Dermis blood vessel endothelial cell (primary cell): Measurements from ENCODE around the gene SERPINB8. TPM values are rescaled to one million over a fixed set of nuclear protein-coding genes. Genes with fewer than 3 reads are reported as not detected.
A peak's percentile ranks its signal among the peaks of the same experiment; 100 is the strongest.

Experiments
- DNase-seq: peaks from one replicate; pipeline ENCODE4 v3.0.0; 2010
- total RNA-seq: library from RNA; depleted of rRNA; stranded (reverse); fragments of >200 nt; gene quantifications from 2 replicates; pipeline ENCODE4 v1.2.3, GENCODE V29; 2014

SERPINB8 gene
- total RNA-seq, 1 donor from 2014 or later: 7.1 TPM

DNA sequence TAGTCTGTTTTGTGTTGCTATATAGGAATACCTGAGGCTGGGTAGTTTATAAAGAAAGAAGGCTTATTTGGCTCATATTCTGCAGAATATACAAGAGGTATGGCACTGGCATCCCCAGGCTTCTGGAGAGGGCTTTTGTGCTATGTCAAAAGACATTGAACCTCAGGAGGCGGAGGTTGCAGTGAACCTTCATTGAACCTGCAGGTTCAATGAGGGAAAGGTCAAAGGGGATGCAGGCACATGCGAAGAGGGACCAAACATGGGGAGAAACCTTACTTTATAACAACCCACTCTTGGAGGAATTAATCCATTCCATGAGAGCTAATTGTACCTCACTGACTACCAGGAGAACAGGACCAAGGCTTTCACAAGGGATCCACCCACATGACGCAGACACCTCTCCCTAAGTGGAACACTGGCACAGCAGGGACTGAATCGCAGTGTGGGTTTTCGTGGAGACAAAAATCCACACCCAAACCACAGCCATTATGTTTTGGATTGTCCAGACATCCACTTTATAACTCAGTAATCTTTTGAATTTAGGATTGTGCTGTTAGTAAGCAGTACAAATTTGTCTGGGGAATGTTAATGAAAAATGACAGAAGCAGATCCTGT is 4.1 kb upstream of the SERPINB8 start:
- DNase-seq: no peak

- DNase-seq: peak; percentile 35
These were observed 926 bp downstream of the SERPINB8 start for GRCh38 chr18:63970809-63971205.

DNA sequence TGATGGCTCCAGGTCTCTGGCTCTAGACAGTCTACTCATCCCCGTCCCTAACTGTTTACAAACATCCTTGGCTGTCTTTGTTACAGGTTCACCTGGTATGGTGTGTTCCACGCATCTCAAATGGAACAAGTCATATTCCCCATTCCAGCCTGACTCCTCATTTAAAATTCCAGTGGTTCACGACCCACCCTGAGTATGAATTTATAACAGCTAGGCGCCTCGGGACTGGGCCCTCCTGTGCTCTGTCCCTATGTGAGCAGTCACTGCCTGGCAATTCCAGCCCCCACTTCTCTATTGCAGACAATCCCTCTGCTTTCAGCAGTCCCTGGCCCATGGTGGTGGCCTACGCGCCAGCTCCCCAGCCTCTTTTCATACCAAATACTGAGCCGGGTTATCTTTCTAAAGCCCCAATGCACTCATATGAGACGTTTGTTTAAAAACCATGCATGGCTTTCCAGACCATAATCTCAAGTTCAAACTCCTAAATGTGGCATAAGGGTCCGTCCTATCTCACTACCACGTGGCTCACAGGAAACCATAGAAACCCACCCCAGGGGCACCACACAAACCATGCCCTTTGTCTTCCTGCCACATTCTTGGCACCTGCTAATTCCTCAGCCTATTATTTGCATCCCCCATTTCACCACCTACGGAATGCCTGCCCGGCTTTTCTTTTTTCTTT is 1.6 kb downstream of the SERPINB8 start:
- DNase-seq: no peak

- DNase-seq: peak; percentile 24
These were observed 2.1 kb downstream of the SERPINB8 start for GRCh38 chr18:63972002-63972376.

DNA sequence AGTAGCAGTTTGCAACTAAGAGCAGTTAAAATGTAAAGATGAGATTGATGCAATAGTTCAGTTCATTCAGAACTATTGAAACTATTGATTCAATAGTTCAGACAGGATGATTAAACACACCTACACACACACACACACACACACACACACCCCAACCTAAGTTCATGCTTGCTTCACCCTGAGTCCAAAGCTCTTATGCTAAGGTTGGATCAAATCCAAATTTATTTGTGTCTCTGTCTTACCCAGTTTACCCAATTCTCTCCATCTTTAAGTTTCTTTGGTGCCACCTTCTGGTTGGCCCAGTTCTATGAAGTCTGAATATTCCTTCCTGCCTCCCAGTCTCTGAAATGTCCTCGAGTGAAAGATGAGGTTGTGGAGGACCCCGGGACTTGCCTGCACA is 5.1 kb downstream of the SERPINB8 start:
- DNase-seq: peak; percentile 49

GRCh38 chr18:63975628-63976027 is 5.7 kb downstream of the SERPINB8 start:
- DNase-seq: no peak

DNA sequence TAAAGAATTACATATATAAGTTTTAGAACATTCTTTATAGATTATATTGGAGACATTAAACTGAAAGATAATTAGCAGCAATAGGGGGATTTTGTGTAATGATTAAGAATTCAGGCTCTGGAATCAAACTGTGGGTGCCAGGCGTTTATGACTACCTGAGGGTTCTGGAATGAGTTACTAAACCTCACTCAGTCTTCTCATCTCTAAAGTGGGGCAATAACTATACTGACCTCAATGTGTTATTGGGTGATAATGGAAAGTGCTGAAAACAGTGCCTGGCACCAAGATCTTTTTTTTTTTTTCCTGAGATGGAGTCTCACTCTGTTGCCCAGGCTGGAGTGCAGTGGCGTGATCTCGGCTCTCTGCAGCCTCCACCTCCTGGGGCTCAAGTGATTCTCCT is 7.2 kb downstream of the SERPINB8 start:
- DNase-seq: no peak

DNA sequence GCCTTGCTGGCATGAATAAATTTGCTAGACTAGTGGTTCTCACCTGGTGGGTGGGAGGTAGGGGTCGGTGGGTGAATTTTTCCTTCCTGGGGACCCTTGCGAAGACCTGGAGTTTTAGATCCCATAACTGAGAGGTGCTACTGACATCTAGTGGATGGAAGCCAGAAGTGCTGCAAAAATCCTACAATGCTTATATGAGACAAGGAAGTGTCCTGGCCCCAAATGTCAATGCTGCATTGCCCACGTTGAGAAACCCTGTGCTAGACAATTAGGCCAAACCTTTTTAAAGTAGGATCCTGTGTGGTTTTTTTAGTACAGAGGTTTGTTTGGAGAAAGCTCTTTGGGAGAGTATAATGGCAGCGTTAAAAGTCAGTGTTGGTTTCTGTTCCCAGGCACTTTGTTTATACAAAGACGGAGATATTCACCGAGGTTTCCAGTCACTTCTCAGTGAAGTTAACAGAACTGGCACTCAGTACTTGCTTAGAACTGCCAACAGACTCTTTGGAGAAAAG is 9.6 kb downstream of the SERPINB8 start:
- peak; percentile 78 for DNase-seq

DNA sequence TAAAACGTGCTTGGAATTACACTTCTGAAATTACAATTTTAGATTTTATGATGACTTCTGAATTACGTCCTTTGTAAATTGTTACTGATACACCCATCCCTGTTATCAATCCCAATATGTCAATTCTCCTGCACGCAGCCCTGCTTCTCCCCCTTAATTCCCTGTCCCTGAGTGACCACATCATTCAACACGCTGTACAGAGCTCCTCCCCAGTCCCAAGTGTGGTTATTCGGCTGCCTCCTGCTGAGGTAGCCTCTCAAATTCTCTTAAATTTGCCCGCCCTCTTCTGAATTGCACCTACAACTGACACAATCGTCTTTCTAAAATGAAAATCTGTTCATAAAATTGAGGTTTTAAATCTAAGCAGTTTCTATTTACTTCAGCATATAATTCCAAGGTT is 10.1 kb downstream of the SERPINB8 start:
- no peak for DNase-seq

DNA sequence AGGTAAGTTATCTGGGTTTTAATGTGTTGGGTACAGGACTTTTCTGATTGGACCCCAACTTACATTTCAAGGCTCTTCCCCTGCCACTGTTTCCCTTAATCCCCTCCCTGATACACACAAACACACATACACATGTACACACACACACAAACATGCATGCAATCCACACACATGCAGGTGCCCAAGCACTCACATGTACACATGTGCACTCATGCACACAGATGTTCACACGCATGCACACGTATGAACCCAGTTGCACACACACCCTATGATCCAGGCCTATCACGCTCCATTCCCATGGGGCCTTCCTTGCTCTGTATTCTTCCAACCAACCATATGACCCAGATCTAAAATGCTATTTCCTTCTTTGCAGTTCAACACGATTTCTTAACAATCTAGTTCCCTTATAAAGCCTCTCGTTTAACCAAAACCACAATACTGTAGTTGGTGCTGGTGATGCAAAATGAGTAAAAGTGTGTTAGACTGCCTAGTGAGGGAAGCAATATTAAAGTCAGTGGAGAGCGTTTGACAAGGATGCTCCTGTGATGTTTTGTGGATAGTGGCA is 11.1 kb downstream of the SERPINB8 start:
- DNase-seq: no peak

DNA sequence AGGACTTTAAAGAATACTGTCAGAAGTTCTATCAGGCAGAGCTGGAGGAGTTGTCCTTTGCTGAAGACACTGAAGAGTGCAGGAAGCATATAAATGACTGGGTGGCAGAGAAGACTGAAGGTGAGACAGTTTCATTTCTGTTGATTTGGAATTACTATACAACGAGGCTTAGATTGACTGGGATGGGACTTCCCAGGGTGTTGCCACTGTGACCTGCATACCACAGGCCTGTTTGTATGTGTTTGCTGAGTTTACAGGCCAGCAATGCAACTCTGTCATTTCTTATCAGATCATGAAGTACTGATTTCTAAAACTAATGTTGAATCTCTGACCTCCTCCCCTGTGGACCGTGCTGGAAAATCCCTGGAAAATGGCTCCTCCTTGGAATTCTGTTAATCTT is 11.8 kb downstream of the SERPINB8 start:
- no peak for DNase-seq

DNA sequence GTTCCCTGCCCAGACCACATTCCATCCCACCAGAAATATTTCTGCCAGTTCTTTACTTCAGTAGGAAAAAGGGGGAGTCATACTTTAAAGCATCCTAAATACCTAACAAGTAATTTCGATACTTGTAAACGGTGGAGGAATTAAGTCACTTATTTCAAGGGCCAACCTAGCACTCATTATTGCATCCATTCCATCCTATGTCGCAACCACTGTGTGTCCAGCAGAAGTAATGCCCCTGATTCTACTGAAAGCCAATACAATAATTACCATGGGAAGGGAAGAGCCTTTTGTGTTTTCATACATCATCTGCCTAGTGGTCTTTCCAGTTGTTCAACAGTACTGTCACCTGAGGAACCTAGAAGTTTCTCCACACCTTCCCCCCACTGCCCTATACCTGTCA is 12.5 kb downstream of the SERPINB8 start:
- no peak for DNase-seq

- DNase-seq: no peak
These were observed 17.0 kb downstream of the SERPINB8 start for GRCh38 chr18:63986885-63987284.

- DNase-seq: no peak
These were observed 17.9 kb downstream of the SERPINB8 start for GRCh38 chr18:63987743-63988142.

- no peak for DNase-seq
These were observed 22.9 kb downstream of the SERPINB8 start for GRCh38 chr18:63992751-63993150.

- peak; percentile 66 for DNase-seq
These were observed 25.0 kb downstream of the SERPINB8 start for GRCh38 chr18:63994783-63995399.

DNA sequence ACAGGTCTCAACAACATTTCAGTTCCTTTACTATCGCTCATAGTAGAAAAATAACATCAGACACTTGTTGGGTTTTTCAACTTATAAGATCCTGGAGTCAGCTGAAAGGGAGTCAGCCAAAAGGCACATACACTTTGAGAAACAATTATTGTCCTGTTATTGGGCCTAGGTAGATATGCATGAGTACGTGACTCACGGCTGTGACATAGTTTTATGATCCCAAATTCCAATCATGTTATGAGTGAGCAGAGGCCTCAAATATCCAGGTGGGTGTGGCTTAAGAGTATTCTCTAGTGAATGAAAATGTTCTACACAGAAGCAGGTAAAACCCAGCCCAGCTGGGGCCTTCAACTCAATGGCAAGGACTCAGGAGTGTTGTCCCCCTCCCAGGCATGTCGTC is 27.2 kb downstream of the SERPINB8 start:
- no peak for DNase-seq

DNA sequence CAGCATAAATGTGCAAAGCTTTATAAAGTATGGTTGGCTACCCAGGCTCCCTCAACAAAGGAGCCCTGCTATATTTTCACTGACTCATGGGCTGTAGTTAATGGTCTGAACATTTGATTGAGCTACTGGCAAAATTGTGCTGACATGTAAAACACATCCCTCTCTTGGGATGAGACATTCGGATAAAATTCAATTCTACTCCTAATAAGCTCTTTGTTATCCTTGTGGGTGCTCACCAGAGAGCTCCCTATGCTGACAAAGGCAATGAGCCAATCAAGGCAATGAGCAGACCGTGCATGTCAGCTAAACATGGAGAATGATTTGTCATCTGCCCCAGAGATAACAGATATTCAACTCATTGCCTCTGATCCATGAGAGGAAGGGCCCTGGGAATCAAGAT is 27.7 kb downstream of the SERPINB8 start:
- no peak for DNase-seq

GRCh38 chr18:63999871-64000270 is 30.0 kb downstream of the SERPINB8 start:
- DNase-seq: no peak

DNA sequence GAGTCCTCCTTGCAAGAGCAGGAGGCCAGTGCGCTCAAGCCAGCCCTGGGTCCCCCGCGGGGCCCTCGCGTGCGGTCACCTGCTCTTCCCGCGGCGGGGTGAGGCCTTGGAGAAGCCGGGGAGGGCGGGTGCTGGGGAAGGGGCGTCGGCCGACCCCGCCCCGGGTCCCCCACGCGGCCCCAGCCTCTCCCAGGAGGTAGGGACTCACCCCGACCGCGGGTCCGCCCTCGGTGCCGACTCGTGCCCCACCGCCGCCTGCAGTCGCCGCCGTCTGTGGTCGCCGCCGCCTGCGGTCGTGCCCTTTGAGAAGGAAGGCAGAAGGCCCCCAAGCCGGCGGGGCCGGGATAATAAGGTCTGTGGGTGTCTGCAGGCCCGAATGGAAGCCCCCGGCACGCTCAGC is 32.7 kb downstream of the SERPINB8 start:
- no peak for DNase-seq

DNA sequence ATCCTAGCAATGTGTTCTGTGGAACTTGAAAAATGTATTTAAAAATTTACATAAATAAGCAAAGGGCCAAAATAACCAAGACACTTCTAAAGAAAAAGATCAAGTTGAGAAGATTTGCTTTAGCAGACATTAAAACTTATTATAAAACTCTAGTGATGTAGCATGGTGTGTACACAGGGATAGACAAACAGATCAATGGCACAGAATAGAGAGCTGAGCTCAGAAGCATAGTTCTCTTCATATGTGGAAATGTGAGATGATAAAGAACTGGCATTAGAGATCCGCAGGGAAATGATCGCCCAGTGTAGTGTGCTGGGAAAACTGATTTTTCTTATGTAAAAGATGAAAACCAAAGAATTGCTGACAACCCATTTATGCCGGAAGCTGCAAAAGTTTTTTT is 39.4 kb downstream of the SERPINB8 start:
- DNase-seq: no peak

DNA sequence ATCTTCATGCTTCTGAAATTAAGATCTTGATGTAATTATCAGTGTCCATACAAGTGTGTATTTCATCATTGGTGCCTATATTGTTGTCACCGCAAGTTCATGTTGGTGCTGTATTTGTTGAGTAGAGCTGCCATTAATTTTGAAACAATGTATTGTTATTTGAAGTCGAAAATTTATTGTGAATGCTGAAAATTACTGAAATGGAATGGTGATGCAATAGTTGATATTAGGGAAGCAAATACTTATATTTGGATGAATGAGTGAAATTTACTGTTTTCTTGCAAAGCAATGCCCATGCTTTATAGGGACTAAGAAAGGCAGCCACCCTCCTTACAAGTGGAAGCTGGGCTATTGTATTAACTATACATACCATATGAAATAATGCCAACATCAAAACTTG is 41.6 kb downstream of the SERPINB8 start:
- DNase-seq: no peak

- peak; percentile 45 for DNase-seq
These were observed 48.0 kb downstream of the SERPINB8 start for GRCh38 chr18:64017870-64018269.
